PC-9 (cell line): ENCODE data around the gene UBA52. TPM values are rescaled to one million over a fixed set of nuclear protein-coding genes. Genes with fewer than 3 reads are reported as not detected.

Source experiments
- BruUV-seq: library from RNA; stranded (reverse); fragments of 400-500 nt; replicated peaks from 2 replicates; lab custom pipeline; 2021; lab: Mats Ljungman, UMichigan
- CTCF ChIA-PET: fragments of 300-600 bp; sonication (Branson Sonifier 250); formaldehyde crosslinking; loops from one replicate; lab custom pipeline; 2022; ENCODE audit warnings: antibody characterized with exemption; lab: Charles Lee
- POLR2A ChIA-PET: fragments of 300-600 bp; sonication (Branson Sonifier 250); formaldehyde crosslinking; loops from one replicate; lab custom pipeline; 2022; ENCODE audit warnings: antibody characterized with exemption; ENCODE audit not compliant: unreplicated experiment; lab: Charles Lee
- DNase-seq, 2 experiments: peaks; one replicate each; pipeline versions ENCODE4 v3.0.0 to v3.0.0-alpha.2; 2015 to 2022; ENCODE audit warnings: mixed read lengths in 1 of 2
- H2AFZ ChIP-seq: fragments of 200-600 bp; sonication (generic); 2 replicates; pipeline ENCODE4 v1.8.1; 2017; ENCODE audit warnings: antibody characterized with exemption
- H3F3A ChIP-seq: fragments of 200-600 bp; sonication (generic); 2 replicates; pipeline ENCODE4 v1.8.1; 2017; ENCODE audit warnings: antibody characterized with exemption, mild to moderate bottlenecking, low read depth; ENCODE audit not compliant: insufficient read depth
- H3K27ac ChIP-seq: fragments of 200-600 bp; sonication (generic); 2 replicates; pipeline ENCODE4 v1.6.1; 2016; ENCODE audit warnings: mixed run types
- H3K27me3 ChIP-seq: fragments of 200-600 bp; sonication (generic); 2 replicates; pipeline ENCODE4 v1.6.1; 2016; ENCODE audit warnings: low read depth, mixed run types; ENCODE audit not compliant: insufficient read depth
- H3K36me3 ChIP-seq: fragments of 200-600 bp; sonication (generic); 2 replicates; pipeline ENCODE4 v1.6.1; 2016; ENCODE audit warnings: low read depth, mixed run types
- H3K4me1 ChIP-seq: fragments of 200-600 bp; sonication (generic); replicated peaks from 2 replicates; pipeline ENCODE4 v1.6.1; 2016; ENCODE audit warnings: mixed run types; ENCODE audit not compliant: insufficient read depth
- H3K4me2 ChIP-seq: fragments of 200-600 bp; sonication (generic); 2 replicates; pipeline ENCODE4 v1.6.1; 2017; ENCODE audit warnings: mixed run types
- H3K4me3 ChIP-seq: fragments of 200-600 bp; sonication (generic); 2 replicates; pipeline ENCODE4 v1.6.1; 2016; ENCODE audit warnings: mixed run types
- H3K79me2 ChIP-seq: fragments of 200-600 bp; sonication (generic); 2 replicates; pipeline ENCODE4 v1.6.1; 2017; ENCODE audit warnings: low read depth, mixed run types
- H3K9me2 ChIP-seq: fragments of 200-600 bp; sonication (generic); 2 replicates; pipeline ENCODE4 v1.8.1; 2017; ENCODE audit warnings: mild to moderate bottlenecking; ENCODE audit not compliant: insufficient read depth
- H3K9me3 ChIP-seq: fragments of 200-600 bp; sonication (generic); 2 replicates; pipeline ENCODE4 v1.8.1; 2016; ENCODE audit warnings: low read depth; ENCODE audit not compliant: insufficient read depth
- H4K20me1 ChIP-seq: fragments of 200-600 bp; sonication (generic); 2 replicates; pipeline ENCODE4 v1.8.1; 2017; ENCODE audit not compliant: insufficient read depth
- CTCF ChIP-seq: fragments of 200-600 bp; sonication (generic); conservative IDR thresholded peaks from 2 replicates; pipeline ENCODE4 v1.6.1; 2017; ENCODE audit warnings: mixed run types, antibody characterized with exemption, mild to moderate bottlenecking, moderate library complexity
- EZH2 ChIP-seq: fragments of 200-600 bp; sonication (generic); IDR thresholded peaks from 2 replicates; pipeline ENCODE4 v1.8.0; 2017; ENCODE audit warnings: antibody characterized with exemption, low read depth
- intact Hi-C: fragments of 100-400 bp; cut with micrococcal nuclease; formaldehyde crosslinking; loops from one replicate; pipeline ENCODE4 v1.10.0; 2022; ENCODE audit not compliant: unreplicated experiment
- total RNA-seq: library from RNA; stranded (reverse); gene quantifications from 2 replicates; pipeline ENCODE4 v1.2.3, GENCODE V29; 2021

The UBA52 gene
- total RNA-seq, 1 experiment from 2014 or later, result 1,141 TPM

GRCh38 chr19:18594096-18594823 is 22.6 kb downstream of the UBA52 start:
- ChIA-PET POLR2A (interaction anchor here (0.6 kb wide), 1 partner anchor 16 kb away, joined by 7 read pairs; no protein-coding TSS in a partner anchor), CTCF (interaction anchor here (0.6 to 1.6 kb wide), 4 partner anchors 87 to 344 kb away, joined by 3 to 6 read pairs (median 5); no protein-coding TSS in a partner anchor)
- H3K36me3 ChIP-seq, result no peaks in the 10 kb centered on the region; the same call in 1 of the 2 replicates
- peak; percentile 54 to 71 for DNase-seq
- no peak overlapping the region for H3K27ac ChIP-seq
- peaks cover 14% of the 10 kb centered on the region; the same call in 1 of the 2 replicates for H3K79me2 ChIP-seq
- H2AFZ ChIP-seq, result peak overlapping the region; percentile 61
- H3K9me2 ChIP-seq, result no peaks in the 10 kb centered on the region
- H3F3A ChIP-seq, result peaks cover 49% of the 10 kb centered on the region; the same call in 1 of the 2 replicates
- TF ChIP-seq CTCF (peak; percentile 88), EZH2 (no peak)
- peak overlapping the region; percentile 54; the same call in 1 of the 2 replicates for H3K4me3 ChIP-seq
- no peaks in the 10 kb centered on the region for H3K27me3 ChIP-seq
- peaks cover 13% of the 10 kb centered on the region; the same call in 1 of the 2 replicates for H3K4me1 ChIP-seq
- no TSS peak for BruUV-seq
- no peaks in the 10 kb centered on the region for H4K20me1 ChIP-seq
- H3K9me3 ChIP-seq, result no peaks in the 10 kb centered on the region
- peak overlapping the region; percentile 80 for H3K4me2 ChIP-seq
- intact Hi-C loops, result loop anchor here (5.0 kb wide), 1 partner anchor 253 kb away; no protein-coding TSS in a partner anchor

GRCh38 chr19:18594824-18595373 is 23.2 kb downstream of the UBA52 start:
- Histone ChIP-seq H3K4me2 (peak overlapping the region; percentile 80), H3K9me2 (no peaks in the 10 kb centered on the region), H3K79me2 (peaks cover 11% of the 10 kb centered on the region; the same call in 1 of the 2 replicates), H3K36me3 (no peaks in the 10 kb centered on the region; the same call in 1 of the 2 replicates), H3K27ac (no peak overlapping the region), H3K4me1 (peaks cover 10% of the 10 kb centered on the region; the same call in 1 of the 2 replicates), H2AFZ (peak overlapping the region; percentile 61), H3K4me3 (peak overlapping the region; percentile 54; the same call in 1 of the 2 replicates), H3K27me3 (no peaks in the 10 kb centered on the region), H3K9me3 (no peaks in the 10 kb centered on the region), H4K20me1 (no peaks in the 10 kb centered on the region), H3F3A (peaks cover 46% of the 10 kb centered on the region; the same call in 1 of the 2 replicates)
- TF ChIP-seq CTCF, result no peak
- TF ChIP-seq EZH2, result no peak
- intact Hi-C loops, result loop anchor here (5.0 kb wide), 1 partner anchor 252 kb away; no protein-coding TSS in a partner anchor
- DNase-seq, result no peak
- ChIA-PET POLR2A (no interaction called here), CTCF (interaction anchor here (1.6 kb wide), 1 partner anchor 252 kb away, joined by 6 read pairs; no protein-coding TSS in a partner anchor)
- BruUV-seq, result no TSS peak

- intact Hi-C loops, result no loop called here
- ChIA-PET POLR2A (no interaction called here), CTCF (interaction anchor here (1.6 kb wide), 1 partner anchor 252 kb away, joined by 6 read pairs; no protein-coding TSS in a partner anchor)
- no peak overlapping the region for H3K4me3 ChIP-seq
- H3K4me2 ChIP-seq, result no peak overlapping the region
- no peak overlapping the region for H2AFZ ChIP-seq
- no peaks in the 10 kb centered on the region for H3K9me2 ChIP-seq
- peaks cover 41% of the 10 kb centered on the region; the same call in 1 of the 2 replicates for H3F3A ChIP-seq
- no peaks in the 10 kb centered on the region for H4K20me1 ChIP-seq
- TF ChIP-seq CTCF, result no peak
- TF ChIP-seq EZH2, result no peak
- no peak overlapping the region for H3K27ac ChIP-seq
- no peaks in the 10 kb centered on the region; the same call in 1 of the 2 replicates for H3K36me3 ChIP-seq
- H3K9me3 ChIP-seq, result no peaks in the 10 kb centered on the region
- H3K79me2 ChIP-seq, result peaks cover 5% of the 10 kb centered on the region; the same call in 1 of the 2 replicates
- DNase-seq, result no peak
- no TSS peak for BruUV-seq
- no peaks in the 10 kb centered on the region for H3K27me3 ChIP-seq
- peaks cover 7% of the 10 kb centered on the region; the same call in 1 of the 2 replicates for H3K4me1 ChIP-seq
Observed at GRCh38 chr19:18595475-18595874, 23.8 kb downstream of the UBA52 start.
